Measurements from ENCODE around the gene NFYB.

GRCh38 chr12:104155711-104156555 is 17.9 kb upstream of the NFYB start:
- TF ChIP-seq CTCF (IDR thresholded peaks at IDR 0.05) (no peak), POLR2A (IDR thresholded peaks at IDR 0.05) (no peak)
